Stimulated activated CD4-positive, alpha-beta T cell treated with anti-CD3 and anti-CD28 coated beads, Interleukin-2, amount 100 ng/mL, for 48 hours (primary cell): ENCODE measurements around the gene MYO15A.
A peak's percentile ranks its signal among the peaks of the same experiment; 100 is the strongest.

ENCODE experiments used
- DNase-seq, 2 donors: peaks; one replicate each; pipeline ENCODE4 v3.0.0-alpha.2; 2020

MYO15A gene

GRCh38 chr17:18225121-18225641 lies 116.6 kb downstream of the MYO15A start, which contains the start of gene LLGL1:
Gene LLGL1 (plus strand): TSS chr17:18225635. CDS start chr17:18225683, 48 bp downstream.
- DNase-seq, result peak; percentile 95 to 97

- no peak for DNase-seq
Observed at GRCh38 chr17:18225642-18226283, 117.2 kb downstream of the MYO15A start.

- DNase-seq, result no peak
Observed at GRCh38 chr17:18226284-18226945, 117.9 kb downstream of the MYO15A start.

- no peak for DNase-seq
Observed at GRCh38 chr17:18227635-18228034, 119.1 kb downstream of the MYO15A start.

- no peak for DNase-seq
Observed at GRCh38 chr17:18228176-18228682, 119.7 kb downstream of the MYO15A start.

- no peak for DNase-seq
Observed at GRCh38 chr17:18229254-18229653, 120.7 kb downstream of the MYO15A start.
